Lower lobe of right lung (tissue), 2 donors: Measurements from ENCODE around the gene GK2. TPM values are rescaled to one million over a fixed set of nuclear protein-coding genes. Genes with fewer than 3 reads are reported as not detected.

Source experiments
- ATAC-seq, 2 donors: fragments of 200-7000 bp; cut with Tn5 transposase; one replicate each; pipeline ENCODE4 v1.9.1; 2020 to 2022; ENCODE audit warnings: mild to moderate bottlenecking in 2 of 2, moderate library complexity in 2 of 2
- DNase-seq: peaks from one replicate; pipeline ENCODE4 v3.0.0-alpha.2; 2020
- H3K27ac ChIP-seq: fragments of 200-600 bp; one replicate; pipeline ENCODE4 v1.8.0; 2022
- H3K27me3 ChIP-seq: fragments of 200-600 bp; one replicate; pipeline ENCODE4 v1.8.0; 2022; ENCODE audit warnings: low read depth
- H3K36me3 ChIP-seq: fragments of 200-600 bp; one replicate; pipeline ENCODE4 v1.8.0; 2022; ENCODE audit warnings: mild to moderate bottlenecking
- H3K4me1 ChIP-seq: fragments of 200-600 bp; one replicate; pipeline ENCODE4 v1.8.0; 2022
- H3K4me3 ChIP-seq: fragments of 200-600 bp; one replicate; pipeline ENCODE4 v1.8.0; 2022; ENCODE audit warnings: mild to moderate bottlenecking
- H3K9me3 ChIP-seq: fragments of 200-600 bp; one replicate; pipeline ENCODE4 v1.8.0; 2022
- CTCF ChIP-seq: fragments of 200-600 bp; IDR thresholded peaks from one replicate; pipeline ENCODE4 v1.8.0; 2022; ENCODE audit warnings: antibody characterized with exemption, mild to moderate bottlenecking
- intact Hi-C: fragments of 100-400 bp; cut with DNase I; formaldehyde crosslinking; loops from one replicate; pipeline ENCODE4 v1.11.0; 2022
- total RNA-seq: library from RNA; stranded (reverse); fragmentation: NEBNext Ultra II Directional; extraction: Animal tissue kit (Norgen Biotek cat#: 25700); gene quantifications from one replicate; pipeline ENCODE4 v1.2.1, GENCODE V29; 2021
- donor health status: DM: no; HTN: yes; CAD: no; lungs with severe emphysema.

The GK2 gene
- total RNA-seq, 1 donor from 2014 or later: not detected

- Histone ChIP-seq H3K9me3 (no peaks in the 10 kb centered on the region), H3K4me3 (no peak overlapping the region), H3K4me1 (no peaks in the 10 kb centered on the region), H3K27me3 (no peaks in the 10 kb centered on the region), H3K36me3 (no peaks in the 10 kb centered on the region), H3K27ac (no peak overlapping the region)
- intact Hi-C loops: no loop called here
- ATAC-seq: no peak
- no peak for DNase-seq
- no peak for TF ChIP-seq CTCF
These were observed 34.4 kb upstream of the GK2 start for GRCh38 chr4:79442422-79442821.

- ATAC-seq: no peak
These were observed 31.5 kb upstream of the GK2 start for GRCh38 chr4:79439489-79439888.

GRCh38 chr4:79431839-79432238, 23.8 kb upstream of the GK2 start:
- no peak for TF ChIP-seq CTCF
- H3K27ac ChIP-seq: no peak overlapping the region
- no peak for DNase-seq
- H3K36me3 ChIP-seq: no peaks in the 10 kb centered on the region
- intact Hi-C loops: no loop called here
- ATAC-seq: no peak
- no peaks in the 10 kb centered on the region for H3K27me3 ChIP-seq
- H3K4me1 ChIP-seq: no peaks in the 10 kb centered on the region
- H3K9me3 ChIP-seq: no peaks in the 10 kb centered on the region
- no peak overlapping the region for H3K4me3 ChIP-seq

More at GRCh38 chr4:79439489-79439888, 31.5 kb upstream of the GK2 start:
- Histone ChIP-seq H3K4me3 (no peak overlapping the region), H3K27me3 (no peaks in the 10 kb centered on the region), H3K4me1 (no peaks in the 10 kb centered on the region), H3K9me3 (no peaks in the 10 kb centered on the region), H3K36me3 (no peaks in the 10 kb centered on the region), H3K27ac (no peak overlapping the region)
- no peak for DNase-seq
- TF ChIP-seq CTCF: no peak
- intact Hi-C loops: no loop called here

- H3K36me3 ChIP-seq: no peaks in the 10 kb centered on the region
- TF ChIP-seq CTCF: no peak
- intact Hi-C loops: no loop called here
- no peak overlapping the region for H3K27ac ChIP-seq
- H3K9me3 ChIP-seq: no peaks in the 10 kb centered on the region
- no peak for ATAC-seq
- no peaks in the 10 kb centered on the region for H3K4me1 ChIP-seq
- H3K4me3 ChIP-seq: no peak overlapping the region
- H3K27me3 ChIP-seq: no peaks in the 10 kb centered on the region
- DNase-seq: no peak
These were observed 21.3 kb upstream of the GK2 start for GRCh38 chr4:79429113-79429903.

GRCh38 chr4:79426989-79427388, 19.0 kb upstream of the GK2 start:
- H3K4me1 ChIP-seq: no peaks in the 10 kb centered on the region
- intact Hi-C loops: no loop called here
- TF ChIP-seq CTCF: no peak
- ATAC-seq (no peak), DNase-seq (no peak)
- no peak overlapping the region for H3K4me3 ChIP-seq
- H3K36me3 ChIP-seq: no peaks in the 10 kb centered on the region
- H3K27me3 ChIP-seq: no peaks in the 10 kb centered on the region
- no peaks in the 10 kb centered on the region for H3K9me3 ChIP-seq
- no peak overlapping the region for H3K27ac ChIP-seq
